Measurements from ENCODE around the gene RPTN. TPM values are rescaled to one million over a fixed set of nuclear protein-coding genes. Genes with fewer than 3 reads are reported as not detected.
A peak's percentile ranks its signal among the peaks of the same experiment; 100 is the strongest.

RPTN gene
- total and polyA plus RNA-seq, 3 experiments from 2014 or later, result not detected

DNA sequence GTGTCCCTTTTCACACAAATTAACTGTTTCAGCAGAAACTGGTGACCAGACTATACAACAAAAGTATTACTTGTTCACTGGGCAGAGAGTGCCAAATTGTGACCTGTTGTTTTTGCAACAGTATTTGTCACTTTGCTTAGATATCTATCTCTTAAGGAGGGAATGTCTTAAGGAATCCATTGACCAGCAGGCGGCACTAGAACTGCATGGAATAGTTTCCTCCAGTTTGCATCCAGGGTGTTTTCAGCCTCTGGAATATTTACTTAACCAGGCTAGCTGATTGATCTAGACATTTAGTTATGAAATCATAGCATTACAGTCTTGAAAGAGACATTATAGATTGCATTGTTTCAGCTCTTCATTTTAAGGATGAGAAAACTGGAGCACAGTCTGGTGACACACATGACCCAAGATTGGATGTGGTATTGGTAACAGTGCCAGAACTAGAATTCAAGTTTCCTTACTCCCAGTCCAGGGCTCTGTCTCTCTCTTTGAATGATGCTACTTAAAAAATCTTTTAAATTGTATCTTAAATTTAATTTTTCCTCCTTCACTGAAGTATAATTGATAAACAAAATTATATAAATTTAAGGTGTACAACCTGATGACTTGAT is 16.9 kb downstream of the RPTN start:
- DNase-seq, result no peak
- no peaks in the 10 kb centered on the region for H3K4me1 ChIP-seq (ENCODE audit: insufficient read depth, low read length)
- Mint-ChIP-seq H3K4me3 (no peak overlapping the region), H3K4me1 (no peaks in the 10 kb centered on the region), H3K36me3 (peaks cover 0 to 14% (median 2%) of the 10 kb centered on the region in 3 donors), H3K9me3 (peaks cover 0 to 16% (median 10%) of the 10 kb centered on the region in 5 donors), H3K27ac (no peak overlapping the region), H3K27me3 (peaks cover 25 to 59% of the 10 kb centered on the region in 2 donors)
- ChIA-PET CTCF (interaction anchor here (0.8 kb wide), 1 partner anchor 30 kb away, joined by 3 read pairs; no protein-coding TSS in a partner anchor), POLR2A (no interaction called here)
- no peaks in the 10 kb centered on the region for H3K27me3 ChIP-seq (ENCODE audit: insufficient read depth, low read length, poor library complexity, severe bottlenecking)
- no peak overlapping the region for H3K27ac ChIP-seq (ENCODE audit: low read depth, low read length)
- no peaks in the 10 kb centered on the region for H3K36me3 ChIP-seq (ENCODE audit: insufficient read depth, low read length)
- H3K4me3 ChIP-seq (ENCODE audit: low read length), result no peak overlapping the region
- H3K9me3 ChIP-seq (ENCODE audit: low read length), result no peaks in the 10 kb centered on the region

GRCh38 chr1:152137215-152137614 is 21.8 kb downstream of the RPTN start:
- ChIA-PET CTCF (no interaction called here), POLR2A (no interaction called here)
- peaks cover 4 to 18% (median 11%) of the 10 kb centered on the region in 5 donors for H3K9me3 Mint-ChIP-seq
- Histone ChIP-seq H3K27me3 (ENCODE audit: insufficient read depth, low read length, poor library complexity, severe bottlenecking) (no peaks in the 10 kb centered on the region), H3K4me1 (ENCODE audit: insufficient read depth, low read length) (no peaks in the 10 kb centered on the region), H3K9me3 (ENCODE audit: low read length) (no peaks in the 10 kb centered on the region), H3K4me3 (ENCODE audit: low read length) (no peak overlapping the region), H3K27ac (ENCODE audit: low read depth, low read length) (no peak overlapping the region), H3K36me3 (ENCODE audit: insufficient read depth, low read length) (no peaks in the 10 kb centered on the region)
- no peak for DNase-seq
- H3K4me3 Mint-ChIP-seq, result no peak overlapping the region
- H3K27ac Mint-ChIP-seq, result no peak overlapping the region
- peaks cover 0 to 2% (median 0%) of the 10 kb centered on the region in 3 donors for H3K36me3 Mint-ChIP-seq
- peaks cover 17 to 36% of the 10 kb centered on the region in 2 donors for H3K27me3 Mint-ChIP-seq
- no peaks in the 10 kb centered on the region for H3K4me1 Mint-ChIP-seq

- no peak overlapping the region for H3K4me3 Mint-ChIP-seq
- H3K27me3 ChIP-seq (ENCODE audit: insufficient read depth, low read length, poor library complexity, severe bottlenecking), result peaks cover 28% of the 10 kb centered on the region
Observed at GRCh38 chr1:152130186-152130585, 28.8 kb downstream of the RPTN start.

GRCh38 chr1:152127673-152128072 is 31.4 kb downstream of the RPTN start:
- Mint-ChIP-seq H3K4me1 (no peaks in the 10 kb centered on the region), H3K36me3 (no peaks in the 10 kb centered on the region), H3K4me3 (no peak overlapping the region), H3K9me3 (peaks cover under 1 to 10% (median 4%) of the 10 kb centered on the region in 5 donors), H3K27me3 (peaks cover 42 to 73% of the 10 kb centered on the region in 2 donors), H3K27ac (no peak overlapping the region)
- Histone ChIP-seq H3K36me3 (ENCODE audit: insufficient read depth, low read length) (no peaks in the 10 kb centered on the region), H3K9me3 (ENCODE audit: low read length) (no peaks in the 10 kb centered on the region), H3K27me3 (ENCODE audit: insufficient read depth, low read length, poor library complexity, severe bottlenecking) (peaks cover 28% of the 10 kb centered on the region), H3K4me3 (ENCODE audit: low read length) (no peak overlapping the region), H3K27ac (ENCODE audit: low read depth, low read length) (no peak overlapping the region), H3K4me1 (ENCODE audit: insufficient read depth, low read length) (no peaks in the 10 kb centered on the region)
- CTCF ChIA-PET, result no interaction called here
- POLR2A ChIA-PET, result no interaction called here
- no peak for DNase-seq

More at GRCh38 chr1:152130186-152130585, 28.8 kb downstream of the RPTN start:
- H3K27ac Mint-ChIP-seq, result no peak overlapping the region
- peaks cover 42 to 60% of the 10 kb centered on the region in 2 donors for H3K27me3 Mint-ChIP-seq
- ChIA-PET CTCF (no interaction called here), POLR2A (no interaction called here)
- peaks cover 4 to 16% (median 13%) of the 10 kb centered on the region in 5 donors for H3K9me3 Mint-ChIP-seq
- Histone ChIP-seq H3K4me3 (ENCODE audit: low read length) (no peak overlapping the region), H3K36me3 (ENCODE audit: insufficient read depth, low read length) (no peaks in the 10 kb centered on the region), H3K4me1 (ENCODE audit: insufficient read depth, low read length) (no peaks in the 10 kb centered on the region), H3K27ac (ENCODE audit: low read depth, low read length) (no peak overlapping the region), H3K9me3 (ENCODE audit: low read length) (no peaks in the 10 kb centered on the region)
- H3K4me1 Mint-ChIP-seq, result no peaks in the 10 kb centered on the region
- no peak for DNase-seq
- peaks cover 0 to 2% (median 0%) of the 10 kb centered on the region in 3 donors for H3K36me3 Mint-ChIP-seq

- H3K4me1 ChIP-seq (ENCODE audit: insufficient read depth, low read length), result no peaks in the 10 kb centered on the region
- H3K9me3 ChIP-seq (ENCODE audit: low read length), result no peaks in the 10 kb centered on the region
- Mint-ChIP-seq H3K36me3 (no peaks in the 10 kb centered on the region), H3K27ac (no peak overlapping the region), H3K4me1 (no peaks in the 10 kb centered on the region), H3K9me3 (peaks cover 0 to 5% (median 0%) of the 10 kb centered on the region in 5 donors), H3K27me3 (peaks cover 50 to 82% of the 10 kb centered on the region in 2 donors), H3K4me3 (no peak overlapping the region)
- POLR2A ChIA-PET, result no interaction called here
- H3K4me3 ChIP-seq (ENCODE audit: low read length), result no peak overlapping the region
- CTCF ChIA-PET, result no interaction called here
- H3K27me3 ChIP-seq (ENCODE audit: insufficient read depth, low read length, poor library complexity, severe bottlenecking), result peaks cover 34% of the 10 kb centered on the region
- H3K27ac ChIP-seq (ENCODE audit: low read depth, low read length), result no peak overlapping the region
- H3K36me3 ChIP-seq (ENCODE audit: insufficient read depth, low read length), result no peaks in the 10 kb centered on the region
- DNase-seq, result no peak
Observed at GRCh38 chr1:152125834-152126443, 33.1 kb downstream of the RPTN start.

DNA sequence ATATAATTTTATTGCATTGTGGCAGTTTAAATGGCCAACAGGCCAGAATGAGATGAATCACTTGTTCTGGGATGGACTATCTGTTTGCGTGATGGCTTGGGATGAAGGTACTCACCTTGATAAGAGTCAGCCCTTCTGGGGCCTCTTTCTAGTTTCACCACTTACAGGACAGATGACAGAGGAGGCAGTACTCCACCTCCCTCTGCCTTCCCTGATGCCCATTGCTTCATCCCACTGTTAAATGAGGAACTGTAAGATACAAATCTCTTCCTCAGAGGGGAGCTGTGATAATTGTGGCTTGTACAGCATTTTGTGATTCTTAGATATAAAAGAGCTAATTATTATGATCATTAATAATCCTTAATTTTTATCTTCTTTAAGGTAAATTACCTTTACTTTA is 40.1 kb downstream of the RPTN start:
- Histone ChIP-seq H3K27ac (ENCODE audit: low read depth, low read length) (no peak overlapping the region), H3K4me3 (ENCODE audit: low read length) (no peak overlapping the region), H3K4me1 (ENCODE audit: insufficient read depth, low read length) (no peaks in the 10 kb centered on the region), H3K9me3 (ENCODE audit: low read length) (no peaks in the 10 kb centered on the region), H3K36me3 (ENCODE audit: insufficient read depth, low read length) (no peaks in the 10 kb centered on the region), H3K27me3 (ENCODE audit: insufficient read depth, low read length, poor library complexity, severe bottlenecking) (peaks cover 13% of the 10 kb centered on the region)
- no peaks in the 10 kb centered on the region for H3K4me1 Mint-ChIP-seq
- no peaks in the 10 kb centered on the region for H3K36me3 Mint-ChIP-seq
- H3K9me3 Mint-ChIP-seq, result no peaks in the 10 kb centered on the region
- DNase-seq, result no peak
- peaks cover 40 to 63% of the 10 kb centered on the region in 2 donors for H3K27me3 Mint-ChIP-seq
- POLR2A ChIA-PET, result no interaction called here
- no peak overlapping the region for H3K4me3 Mint-ChIP-seq
- H3K27ac Mint-ChIP-seq, result no peak overlapping the region
- CTCF ChIA-PET, result no interaction called here

GRCh38 chr1:152115344-152115743 is 43.7 kb downstream of the RPTN start, which contains the start of gene TCHH:
TCHH (minus strand) TSS chr1:152115444; CDS start chr1:152114080, 1,364 bp downstream.
- H3K27ac Mint-ChIP-seq, result no peak within 1 kb of the TSS
- Histone ChIP-seq H3K36me3 (ENCODE audit: insufficient read depth, low read length) (no peaks in the 10 kb centered on the region), H3K27me3 (ENCODE audit: insufficient read depth, low read length, poor library complexity, severe bottlenecking) (peaks cover 22% of the 10 kb centered on the region), H3K4me3 (ENCODE audit: low read length) (no peak within 1 kb of the TSS), H3K4me1 (ENCODE audit: insufficient read depth, low read length) (peaks cover 7% of the 10 kb centered on the region), H3K9me3 (ENCODE audit: low read length) (no peaks in the 10 kb centered on the region), H3K27ac (ENCODE audit: low read depth, low read length) (no peak within 1 kb of the TSS)
- DNase-seq, result no peak
- H3K27me3 Mint-ChIP-seq, result peaks cover 27 to 38% of the 10 kb centered on the region in 2 donors
- ChIA-PET CTCF (no interaction called here), POLR2A (no interaction called here)
- no peaks in the 10 kb centered on the region for H3K36me3 Mint-ChIP-seq
- no peaks in the 10 kb centered on the region for H3K4me1 Mint-ChIP-seq
- no peak within 1 kb of the TSS for H3K4me3 Mint-ChIP-seq
- H3K9me3 Mint-ChIP-seq, result no peaks in the 10 kb centered on the region

- H3K27ac ChIP-seq (ENCODE audit: low read depth, low read length), result no peak overlapping the region
- Mint-ChIP-seq H3K9me3 (peaks cover 0 to 6% (median under 1%) of the 10 kb centered on the region in 5 donors), H3K27me3 (peaks cover 21 to 22% of the 10 kb centered on the region in 2 donors), H3K27ac (no peak overlapping the region), H3K4me3 (no peak overlapping the region), H3K36me3 (no peaks in the 10 kb centered on the region), H3K4me1 (peaks cover 0 to 5% (median 4%) of the 10 kb centered on the region in 3 donors)
- CTCF ChIA-PET, result interaction anchor here (1.0 kb wide), 1 partner anchor 76 kb away, joined by 3 read pairs; no protein-coding TSS in a partner anchor
- no peaks in the 10 kb centered on the region for H3K9me3 ChIP-seq (ENCODE audit: low read length)
- POLR2A ChIA-PET, result no interaction called here
- H3K4me3 ChIP-seq (ENCODE audit: low read length), result peak overlapping the region; percentile 48
- H3K4me1 ChIP-seq (ENCODE audit: insufficient read depth, low read length), result peaks cover 21% of the 10 kb centered on the region
- no peaks in the 10 kb centered on the region for H3K36me3 ChIP-seq (ENCODE audit: insufficient read depth, low read length)
- peaks cover 46% of the 10 kb centered on the region for H3K27me3 ChIP-seq (ENCODE audit: insufficient read depth, low read length, poor library complexity, severe bottlenecking)
- DNase-seq, result no peak
Observed at GRCh38 chr1:152112885-152113432, 46.1 kb downstream of the RPTN start.
